Suppressor macrophage treated with lipopolysaccharide for 1 hour (primary cell): ENCODE measurements around the gene RNF31.
"Not testable (repeated sequence)": the region's sequence is repeated elsewhere in the genome, so short reads cannot be mapped to it uniquely, and the experiment has no call there.

Source experiments
- DNase-seq, 3 donors: peaks; one replicate each; pipeline ENCODE4 v3.0.0-alpha.2; 2020 to 2022

RNF31 gene

DNA sequence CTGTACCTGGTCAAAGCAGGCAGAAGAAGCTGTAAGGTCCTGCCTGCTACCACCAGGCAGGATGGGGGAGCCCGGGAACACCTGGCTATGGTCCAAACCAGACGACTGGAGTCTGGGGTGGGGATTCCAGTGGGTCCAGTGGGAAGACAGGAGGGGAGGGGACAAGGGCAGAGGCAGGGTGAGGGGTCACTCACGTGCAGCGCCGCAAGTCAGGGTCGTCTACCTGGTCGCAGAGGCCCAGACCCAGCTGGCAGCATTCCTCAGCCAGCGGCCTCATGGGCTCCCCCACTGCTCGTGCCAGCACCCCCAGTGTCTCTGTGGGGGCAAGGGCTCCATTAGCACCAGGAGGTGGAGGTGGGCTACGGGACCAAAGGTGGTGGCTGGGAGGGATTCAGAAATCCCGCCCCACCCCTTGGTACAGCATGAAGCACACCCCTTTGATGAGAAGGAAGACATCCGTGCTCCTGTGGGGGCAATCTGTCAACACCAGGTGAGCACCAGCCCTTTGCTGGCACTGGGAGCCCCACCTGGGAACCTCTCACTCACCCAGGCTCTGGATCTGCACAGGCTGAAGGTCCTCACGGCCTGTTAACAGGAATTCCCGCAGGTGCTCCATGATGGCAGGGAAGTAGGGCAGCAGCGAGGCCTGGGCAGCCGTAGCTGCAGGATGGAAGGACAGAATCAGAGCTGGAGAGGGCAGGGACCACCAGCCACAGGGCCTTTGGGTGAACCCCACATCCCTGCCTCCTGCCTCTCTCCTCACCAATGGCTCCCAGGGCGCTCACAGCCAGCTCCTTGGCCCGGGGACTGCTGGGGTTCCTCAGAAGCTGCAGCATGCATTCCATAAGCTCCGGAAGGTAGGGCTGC, 37.0 kb downstream of the RNF31 start:
- no peak for DNase-seq

DNA sequence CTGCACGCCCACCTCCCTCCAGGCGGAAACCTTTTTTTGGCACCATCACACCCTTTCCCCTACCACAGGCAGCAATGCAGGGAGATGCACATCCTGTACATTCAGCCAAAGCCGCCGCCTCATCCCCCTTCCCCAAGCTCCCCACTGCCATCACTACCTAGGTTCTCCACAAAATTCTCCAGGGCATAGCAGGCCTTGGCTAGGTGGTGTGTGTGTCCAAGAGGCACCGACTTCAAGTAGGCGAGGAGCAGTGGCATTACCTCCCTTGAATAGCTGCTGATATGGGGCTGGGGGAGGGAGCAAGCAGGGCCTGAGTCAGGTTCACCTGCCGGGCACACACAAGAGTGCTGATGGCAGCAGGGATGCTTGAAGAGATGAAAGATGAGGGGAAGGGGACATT, 37.7 kb downstream of the RNF31 start:
- DNase-seq, result no peak

DNA sequence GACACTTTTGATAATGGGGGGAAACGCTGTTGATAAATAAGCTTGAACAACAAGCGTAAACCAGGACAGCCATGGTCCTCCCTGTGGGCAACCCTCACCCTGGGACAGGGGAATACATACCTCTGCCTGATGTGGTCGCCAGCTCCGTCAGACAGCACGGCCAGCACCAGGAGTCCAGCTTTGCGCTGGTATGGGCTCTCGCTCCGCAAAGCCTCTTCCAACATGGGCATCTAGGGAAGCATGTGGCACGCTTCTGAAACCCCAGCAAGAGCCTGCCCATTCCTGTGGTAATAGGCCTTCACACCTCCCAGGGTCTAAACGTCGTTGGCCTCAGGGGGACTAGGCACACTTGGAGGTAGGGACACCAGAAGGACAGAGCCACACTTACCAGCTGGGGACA, 38.4 kb downstream of the RNF31 start:
- DNase-seq, result no peak

DNA sequence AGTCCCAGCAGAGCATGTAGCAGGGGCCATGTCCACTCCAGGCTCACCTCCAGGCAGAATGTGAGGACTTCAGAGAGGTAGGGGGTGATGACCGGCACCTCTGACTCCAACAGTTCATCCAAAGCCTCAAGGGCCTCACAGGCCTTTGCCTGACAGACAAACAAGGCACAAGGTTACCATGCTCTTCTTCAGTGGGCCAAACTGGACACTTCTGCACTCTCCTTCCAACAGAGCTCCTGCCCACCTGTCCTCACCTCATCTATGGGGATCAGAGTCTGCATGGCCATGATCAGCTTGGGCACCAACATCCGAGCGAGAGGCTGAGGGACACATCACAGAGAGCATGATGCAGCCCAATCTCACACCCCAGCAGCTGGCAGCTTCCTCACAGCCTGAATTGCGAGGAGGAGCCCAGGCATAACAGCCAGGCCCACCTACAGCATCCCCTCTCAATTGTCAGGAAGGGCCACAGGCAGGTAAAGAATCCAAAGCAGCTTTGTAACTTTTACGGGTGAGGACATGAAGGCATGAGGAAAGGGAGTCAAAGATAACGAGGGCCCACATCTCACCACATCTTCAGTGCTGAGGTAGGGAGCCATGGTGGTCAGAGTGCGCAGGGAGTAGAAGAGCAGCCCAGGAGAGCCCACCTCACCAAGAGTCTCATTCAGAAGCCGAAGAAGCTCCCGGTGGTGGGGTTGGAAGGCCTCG, 39.7 kb downstream of the RNF31 start:
- DNase-seq, result no peak

DNA sequence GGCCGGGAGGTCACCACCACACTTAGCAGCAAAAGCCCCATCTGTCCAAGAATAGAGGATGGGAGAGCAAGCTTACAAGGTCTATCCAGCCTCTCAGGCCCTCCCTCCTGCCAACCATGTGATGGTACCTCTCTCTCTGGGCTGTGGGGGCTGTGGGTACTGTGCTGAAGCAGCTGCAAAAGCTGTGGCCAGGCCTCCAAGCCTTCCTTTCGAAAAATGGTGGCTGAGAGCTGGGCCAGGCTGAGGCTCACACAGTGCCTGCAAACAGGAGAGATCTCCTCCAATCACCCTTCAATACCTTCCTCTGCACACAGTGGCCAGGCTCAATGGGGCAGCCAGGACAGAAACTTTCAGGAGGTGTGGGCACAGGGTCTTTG, 40.2 kb downstream of the RNF31 start:
- DNase-seq, result no peak

DNA sequence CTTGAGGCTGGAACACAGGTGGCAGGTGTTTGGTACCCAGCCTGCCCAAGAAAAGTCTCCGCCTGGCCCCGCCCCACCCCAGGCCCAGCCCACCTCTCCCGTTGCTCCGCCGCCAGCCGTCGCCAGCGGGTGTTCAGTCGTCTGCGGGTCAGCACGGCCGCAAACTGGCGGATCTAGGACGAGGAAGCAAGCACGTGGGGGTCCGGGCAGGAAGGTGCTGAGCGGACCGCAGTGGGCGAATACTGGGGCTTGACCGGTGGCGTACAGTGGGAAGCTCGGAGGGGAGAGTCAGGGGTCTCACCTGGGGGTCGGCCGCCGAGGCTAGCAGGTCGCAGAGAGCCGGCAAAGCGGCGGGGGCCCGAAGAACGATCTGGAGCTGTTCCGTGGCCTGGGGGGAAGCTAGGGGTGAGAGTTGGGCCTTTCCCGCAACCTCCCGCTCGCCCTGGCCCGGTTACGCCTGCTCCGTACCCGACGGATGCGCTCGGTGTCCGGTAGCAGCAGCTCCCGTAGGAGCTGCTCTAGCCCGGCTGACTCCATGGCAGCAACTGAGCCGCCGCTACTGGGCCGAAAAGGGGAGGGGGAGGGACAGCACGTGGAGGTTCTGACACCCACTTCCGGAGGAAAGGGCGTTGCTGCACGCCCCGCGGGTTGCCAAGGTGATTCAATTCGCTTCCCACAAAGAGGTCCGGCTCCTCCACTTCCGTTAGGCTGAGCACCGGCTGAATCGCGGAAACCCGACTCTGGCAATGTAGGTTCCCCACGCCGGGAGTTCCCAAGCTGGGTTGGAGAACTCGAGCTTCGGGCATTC, 41.2 kb downstream of the RNF31 start, which contains the start of gene IPO4:
TSS of gene IPO4 (minus strand) at position 566 of the 808 bp plus-strand sequence. CDS start at position 537, 29 bp downstream.
- DNase-seq, result peak; percentile 97 to 98 (median 98)

DNA sequence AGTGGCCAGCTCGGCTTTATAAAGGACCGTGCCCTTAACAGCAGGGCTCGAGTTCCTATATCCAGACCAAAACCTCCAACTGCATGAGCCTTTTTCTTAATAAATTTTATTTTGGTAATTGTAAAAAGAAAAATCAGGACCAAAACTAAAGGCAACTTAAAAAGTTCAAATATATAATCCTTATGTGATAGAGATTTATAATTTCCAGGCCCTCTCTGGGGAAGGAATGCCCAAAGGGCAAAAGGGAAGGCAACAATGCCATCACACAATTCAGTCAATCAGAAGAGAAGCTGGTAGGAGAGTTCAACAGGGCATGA, 41.7 kb downstream of the RNF31 start:
- DNase-seq, result no peak

DNA sequence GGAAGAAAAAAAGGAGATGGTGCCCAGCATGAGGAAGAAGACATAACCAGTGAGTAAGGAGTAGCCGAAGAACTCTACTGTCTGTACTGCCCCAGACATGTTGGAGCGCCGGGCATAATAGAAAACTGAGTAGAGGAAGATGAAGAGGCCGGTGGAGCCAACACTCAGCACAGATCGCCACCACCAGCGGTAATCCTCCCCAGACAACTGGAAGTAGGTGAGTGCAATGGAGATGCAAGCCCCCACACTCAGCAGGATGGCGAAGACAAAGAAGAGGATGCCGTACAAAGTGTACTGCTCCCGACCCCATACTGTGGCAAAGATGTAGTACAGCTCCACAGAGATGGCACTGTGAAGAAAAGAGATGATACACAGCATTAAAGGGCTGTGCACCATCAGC, 42.2 kb downstream of the RNF31 start:
- DNase-seq, result no peak

DNA sequence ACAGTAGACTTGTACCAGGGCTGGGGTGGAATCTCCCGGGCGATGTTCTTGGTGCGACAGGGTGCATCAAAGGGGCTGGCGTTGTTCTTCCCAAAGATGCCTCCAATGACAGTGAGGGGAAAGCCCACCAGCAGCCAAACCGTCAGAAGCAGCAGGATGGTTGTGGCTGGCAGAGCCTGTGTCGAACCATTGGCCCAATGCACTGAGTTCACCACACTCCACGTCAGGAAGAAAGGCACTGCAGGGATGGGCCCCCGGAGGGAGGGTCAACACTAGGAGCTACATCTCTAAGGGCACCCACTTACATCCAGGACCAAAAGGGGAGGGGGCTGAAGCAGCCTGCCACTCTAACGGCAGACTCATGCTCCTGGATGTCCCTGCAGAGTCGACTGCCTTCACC, 43.1 kb downstream of the RNF31 start:
- no peak for DNase-seq

DNA sequence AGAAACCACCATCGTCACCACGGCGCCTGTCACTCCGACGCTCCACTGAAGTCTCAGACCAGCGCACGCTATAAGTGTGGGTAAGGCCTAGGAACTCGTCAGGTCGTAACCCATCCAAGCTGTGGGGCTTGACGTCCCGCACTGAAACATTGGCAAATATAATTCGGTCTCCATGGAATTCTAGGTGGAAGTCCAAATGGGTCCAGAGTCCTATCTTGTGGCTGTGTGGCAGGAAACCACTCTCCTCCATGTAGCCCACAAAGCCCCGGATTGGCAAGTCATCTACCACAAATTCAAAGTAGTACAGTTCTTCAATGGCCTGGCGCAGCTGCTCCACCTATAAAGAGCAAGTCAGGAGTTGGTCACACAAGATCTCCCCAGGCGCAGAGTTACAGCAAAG, 45.6 kb downstream of the RNF31 start:
- no peak for DNase-seq

DNA sequence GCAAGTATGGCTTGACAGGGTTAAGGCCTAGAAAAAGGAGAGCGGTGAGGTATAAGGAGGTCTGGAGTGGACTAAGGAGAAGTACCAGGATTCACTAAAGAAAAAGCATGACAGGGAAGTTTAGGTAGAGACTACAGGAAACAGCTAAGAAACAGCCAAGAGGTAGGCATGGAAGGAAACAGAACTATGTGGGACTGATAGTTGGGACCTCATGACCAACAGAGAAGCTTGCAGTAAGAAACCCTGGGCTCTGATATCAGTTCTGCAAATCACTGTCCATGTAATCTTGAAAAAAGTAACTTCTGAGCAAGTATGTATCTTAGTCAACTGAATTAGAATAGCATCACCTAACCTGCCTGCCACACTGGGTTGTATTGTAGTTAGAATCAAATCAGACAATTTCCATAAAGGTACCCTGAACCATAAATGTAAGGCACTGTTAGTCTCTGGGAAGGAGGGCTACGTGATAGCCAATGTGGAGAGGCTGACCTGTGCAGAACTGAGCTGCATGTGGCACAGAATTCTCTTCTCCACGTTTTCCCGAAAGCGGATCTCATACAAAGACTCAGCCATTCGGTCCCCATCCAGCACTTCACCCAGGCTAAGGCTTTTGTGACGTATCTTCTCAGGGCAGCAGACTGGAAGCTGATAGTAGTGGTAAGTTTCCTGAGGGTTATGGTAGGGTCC, 47.0 kb downstream of the RNF31 start:
- DNase-seq, result no peak

DNA sequence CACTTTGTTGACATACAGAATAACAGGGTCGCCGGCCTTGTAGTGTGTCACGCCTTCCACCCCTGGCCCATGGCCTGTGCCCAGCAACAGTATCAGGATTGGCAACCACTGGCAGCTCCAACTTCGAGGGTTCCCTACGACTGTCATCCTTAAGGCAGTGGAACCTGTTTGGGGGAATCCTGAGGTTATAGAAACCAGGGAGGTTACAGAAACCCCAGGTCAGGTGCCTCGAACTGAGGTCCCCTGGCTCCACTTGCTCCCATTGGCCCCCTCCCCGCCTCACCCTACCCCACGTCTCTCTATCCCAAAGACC, 47.5 kb downstream of the RNF31 start:
- DNase-seq, result no peak

DNA sequence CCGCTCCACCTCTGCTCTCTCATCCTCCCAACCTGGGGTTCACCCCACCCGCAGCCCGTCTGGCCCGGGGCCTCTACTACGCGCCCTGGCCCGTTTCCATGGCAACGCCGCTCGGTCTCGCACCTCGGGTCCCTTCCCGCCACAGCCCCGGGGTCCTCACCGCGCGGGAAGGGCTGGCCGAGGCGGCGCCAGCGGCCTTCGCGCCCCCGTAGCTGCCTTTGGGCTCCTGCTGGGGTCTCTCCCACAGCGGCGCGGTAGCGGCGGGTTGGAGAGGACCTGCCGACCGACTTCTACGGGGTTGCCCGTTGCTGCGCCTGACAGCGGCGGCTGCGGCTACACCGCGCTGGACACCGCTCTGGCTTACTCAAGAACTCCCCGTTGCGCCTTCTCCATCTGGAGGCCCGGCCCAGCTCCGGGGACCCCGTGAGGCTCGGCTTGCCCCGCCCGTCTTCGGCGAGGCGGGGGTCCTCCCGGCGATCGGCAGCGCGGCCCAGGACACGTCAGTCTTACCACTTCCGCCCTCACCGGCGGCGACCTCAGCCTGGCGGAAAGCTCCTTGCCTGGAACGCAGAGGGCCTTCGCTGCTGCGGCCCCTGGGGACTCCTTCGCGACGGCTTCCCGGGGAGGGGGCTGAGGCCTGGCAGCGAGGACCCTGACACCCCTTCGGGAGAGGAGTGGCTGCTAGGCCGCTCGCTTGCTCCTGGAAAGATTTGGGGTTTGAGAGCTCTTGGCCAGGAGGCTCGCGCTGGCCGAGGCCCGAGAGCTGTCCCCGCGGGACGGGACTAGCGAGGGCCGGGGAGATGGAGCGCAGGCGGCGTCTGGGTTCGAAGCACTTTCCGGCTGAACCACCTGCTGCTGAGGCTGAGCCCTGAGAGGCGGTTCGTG, 48.1 kb downstream of the RNF31 start, which contains the start of gene TM9SF1:
TSS of gene TM9SF1 (minus strand) at position 256 of the 885 bp plus-strand sequence. CDS start 422 bp downstream, outside the sequence.
- DNase-seq, result peak; percentile 88 to 93 (median 90)

DNA sequence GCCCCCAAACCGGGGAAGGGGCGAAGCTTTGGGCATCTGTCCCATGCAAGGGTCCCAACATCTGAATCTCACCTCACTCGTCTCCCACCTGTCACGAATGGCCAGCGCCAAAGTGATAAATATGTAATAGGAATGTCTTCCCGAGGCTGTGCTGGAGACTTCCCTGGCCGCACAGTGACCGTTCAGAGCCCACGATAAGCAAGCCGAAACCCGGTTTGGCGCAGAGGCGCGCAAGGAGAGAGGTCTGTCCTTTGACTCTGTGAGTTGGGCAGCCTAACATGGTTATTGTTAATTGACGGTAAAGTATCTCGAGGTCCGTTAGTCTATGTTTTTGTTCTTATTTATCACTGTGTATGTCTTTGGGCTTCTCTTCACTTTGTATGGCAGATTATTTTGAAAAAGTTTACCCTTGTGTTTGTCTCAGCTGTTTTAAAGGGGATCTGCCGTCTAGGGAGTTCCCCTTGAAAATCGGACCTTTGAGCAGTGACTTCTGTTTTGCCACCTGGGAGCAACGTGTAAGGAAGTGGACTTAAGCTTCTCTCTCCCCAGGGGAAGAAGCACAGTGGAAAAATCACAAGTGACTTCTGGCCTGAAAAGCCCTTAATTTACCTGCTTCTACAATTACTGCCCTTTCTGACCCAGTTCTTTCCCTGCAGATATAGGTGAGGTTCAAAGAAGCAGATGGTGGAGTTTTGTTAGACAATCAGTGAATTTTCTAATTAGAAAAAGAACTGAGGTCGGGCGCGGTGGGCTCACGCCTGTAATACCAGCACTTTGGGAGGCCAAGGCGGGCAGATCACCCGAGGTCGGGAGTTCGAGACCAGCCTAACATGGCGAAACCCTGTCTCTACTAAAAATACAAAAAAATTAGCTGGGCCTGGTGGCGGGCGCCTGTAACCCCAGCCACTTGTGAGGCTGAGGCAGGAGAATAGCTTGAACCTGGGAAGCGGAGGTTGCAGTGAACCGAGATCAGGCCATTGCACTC, 49.1 kb downstream of the RNF31 start:
- peak; percentile 33 to 41 (median 35) for DNase-seq

DNA sequence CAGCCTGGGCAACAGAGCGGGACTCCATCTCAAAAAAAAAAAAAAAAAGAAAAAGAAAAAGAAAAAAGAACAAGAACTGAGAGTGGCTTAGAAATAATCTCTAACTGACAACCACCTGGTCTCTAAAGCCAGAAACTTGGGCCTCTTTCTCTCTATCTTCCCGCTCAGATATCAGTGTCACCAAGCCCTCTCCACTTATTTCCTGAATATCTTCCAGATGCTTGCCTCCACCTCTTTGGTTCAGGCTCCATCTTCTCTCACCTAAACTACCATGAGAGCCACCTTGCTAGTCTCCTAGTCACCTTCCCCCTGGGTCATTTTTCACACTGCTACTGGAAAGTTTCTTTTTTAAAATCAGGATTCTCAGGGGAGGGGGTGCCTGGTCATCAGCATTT, 49.8 kb downstream of the RNF31 start:
- DNase-seq, result no peak

DNA sequence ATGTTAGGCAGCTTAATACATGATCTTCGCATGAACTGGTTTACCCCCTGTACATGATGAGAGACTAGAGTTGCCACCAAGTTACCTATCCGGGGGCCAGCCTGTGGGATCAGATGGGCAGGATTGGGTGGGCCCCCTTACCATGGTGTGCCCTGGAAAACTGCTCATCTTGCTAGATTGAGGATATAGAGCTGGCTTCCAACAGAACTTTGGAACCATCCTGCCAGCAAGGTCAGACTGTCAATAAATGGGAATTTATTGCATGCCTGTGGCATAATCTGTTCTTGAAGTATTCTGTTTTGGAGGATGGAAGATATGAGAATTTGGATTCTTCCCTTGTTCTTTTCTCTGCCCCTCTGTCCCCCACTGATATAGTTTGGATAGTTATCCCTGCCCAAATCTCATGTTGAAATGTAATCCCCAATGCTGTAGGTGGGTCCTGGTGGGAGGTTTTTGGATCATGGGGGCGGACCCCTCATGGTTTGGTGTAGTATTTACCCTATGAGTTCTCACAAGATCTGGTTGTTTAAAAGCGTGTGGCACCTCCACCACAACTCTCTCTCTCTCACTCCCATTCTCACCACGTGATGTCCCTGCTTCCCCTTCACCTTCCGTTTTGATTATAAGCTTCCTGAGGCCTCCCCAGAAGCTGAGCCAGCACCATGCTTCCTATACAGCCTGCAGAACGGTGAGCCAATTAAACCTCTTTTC, 51.7 kb downstream of the RNF31 start:
- no peak for DNase-seq

DNA sequence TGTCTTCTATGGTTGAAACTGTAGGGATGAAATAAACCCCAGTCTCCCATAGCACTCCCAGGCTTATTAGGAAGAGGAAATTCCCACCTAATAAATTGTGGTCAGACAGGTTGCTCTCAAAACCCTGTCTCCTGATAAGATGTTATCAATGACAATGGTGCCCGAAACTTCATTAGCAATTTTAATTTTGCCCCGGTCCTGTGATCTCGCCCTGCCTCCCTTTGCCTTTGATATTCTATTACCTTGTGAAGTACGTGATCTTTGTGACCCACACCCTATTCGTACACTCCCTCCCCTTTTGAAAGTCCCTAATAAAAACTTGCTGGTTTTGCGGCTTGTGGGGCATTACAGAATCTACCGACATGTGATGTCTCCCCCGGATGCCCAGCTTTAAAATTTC, 55.2 kb downstream of the RNF31 start:
- DNase-seq, result not testable (repeated sequence)

DNA sequence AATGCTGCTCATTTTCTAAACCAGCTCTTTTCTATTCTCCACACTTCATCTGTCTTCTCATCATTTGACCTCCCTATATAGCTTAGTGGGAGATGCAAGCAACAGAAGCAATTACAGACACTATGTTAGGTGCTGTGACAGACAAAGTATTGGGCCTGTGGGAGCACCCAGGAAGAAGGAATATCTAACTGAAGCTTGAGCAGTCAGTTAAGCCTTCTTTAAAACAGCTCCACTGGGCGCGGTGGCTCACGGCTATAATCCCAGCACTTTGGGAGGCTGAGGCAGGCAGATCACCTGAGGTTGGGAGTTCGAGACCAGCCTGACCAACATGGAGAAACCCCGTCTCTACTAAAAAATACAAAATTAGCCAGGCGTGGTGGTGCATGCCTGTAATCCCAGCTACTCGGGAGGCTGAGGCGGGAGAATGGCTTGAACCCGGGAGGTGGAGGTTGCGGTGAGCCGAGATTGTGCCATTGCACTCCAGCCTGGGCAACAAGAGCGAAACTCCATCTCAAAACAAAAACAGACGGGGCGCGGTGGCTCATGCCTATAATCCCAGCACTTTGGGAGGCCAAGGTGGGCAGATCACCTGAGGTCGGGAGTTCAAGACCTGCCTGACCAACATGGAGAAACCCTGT, 56.1 kb downstream of the RNF31 start:
- not testable (repeated sequence) for DNase-seq
